Activated B cell treated with CpG ODN at 0.5 μM for 24 hours (primary cell): ENCODE data around the gene GSTM2. TPM values are rescaled to one million over a fixed set of nuclear protein-coding genes. Genes with fewer than 3 reads are reported as not detected.

Source experiments
- ATAC-seq: fragments of 200-7000 bp; cut with Tn5 transposase; one replicate; pipeline ENCODE4 v1.10.0; 2021; ENCODE audit warnings: low read depth, mild to moderate bottlenecking, moderate library complexity
- CTCF ChIA-PET: fragments of 350-600 bp; sonication (Branson Sonifier 250); formaldehyde crosslinking; loops from one replicate; lab custom pipeline; 2021; ENCODE audit warnings: antibody characterized with exemption; lab: Charles Lee
- POLR2A ChIA-PET: fragments of 350-600 bp; sonication (Branson Sonifier 250); formaldehyde crosslinking; loops from one replicate; lab custom pipeline; 2021; ENCODE audit warnings: antibody characterized with exemption; lab: Charles Lee
- DNase-seq: peaks from one replicate; pipeline ENCODE4 v3.0.0; 2022
- H3K27ac Mint-ChIP-seq: one replicate; pipeline ENCODE4 v1.8.0; 2020; ENCODE audit warnings: mixed read lengths
- H3K27me3 Mint-ChIP-seq: one replicate; pipeline ENCODE4 v1.8.0; 2021; ENCODE audit warnings: mixed read lengths
- H3K36me3 Mint-ChIP-seq: one replicate; pipeline ENCODE4 v1.8.0; 2021; ENCODE audit warnings: low read depth, mixed read lengths
- H3K4me1 Mint-ChIP-seq: one replicate; pipeline ENCODE4 v1.8.0; 2021; ENCODE audit warnings: mixed read lengths
- H3K4me3 Mint-ChIP-seq: one replicate; pipeline ENCODE4 v1.8.0; 2020; ENCODE audit warnings: mild to moderate bottlenecking, mixed read lengths
- H3K9me3 Mint-ChIP-seq: one replicate; pipeline ENCODE4 v1.8.0; 2020; ENCODE audit warnings: mixed read lengths
- CTCF ChIP-seq: fragments of 200-600 bp; IDR thresholded peaks from one replicate; pipeline ENCODE4 v1.8.0; 2022; ENCODE audit warnings: antibody characterized with exemption, mild to moderate bottlenecking
- intact Hi-C: fragments of 100-400 bp; cut with micrococcal nuclease; formaldehyde crosslinking; loops from one replicate; pipeline ENCODE4 v1.15.1; 2024
- total RNA-seq: library from RNA; stranded (reverse); gene quantifications from 2 replicates; pipeline ENCODE4 v1.2.3, GENCODE V29; 2022

GSTM2 gene
- total RNA-seq, 1 donor from 2014 or later = 11.0 TPM

DNA sequence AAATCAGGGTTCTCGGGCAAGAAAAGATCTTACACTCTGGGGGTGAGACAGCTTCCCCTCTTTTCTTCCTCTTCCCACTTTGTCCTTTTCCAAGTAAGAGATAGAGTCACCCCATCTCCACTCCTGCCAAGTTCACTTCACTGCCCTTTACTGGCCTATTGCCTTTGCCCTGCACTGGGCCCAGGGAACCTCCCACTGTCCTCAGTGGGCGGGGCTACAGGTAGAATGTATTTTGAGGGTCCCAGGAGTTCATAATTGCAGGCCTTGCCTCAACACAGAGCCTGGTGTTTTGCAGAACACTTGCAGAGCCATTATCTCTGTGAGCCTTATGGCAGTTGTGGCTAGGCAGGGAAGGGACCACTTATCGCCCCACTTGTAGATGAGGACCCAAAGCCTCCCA is 45.0 kb upstream of the GSTM2 start:
- ChIA-PET CTCF (interaction anchor here (0.5 to 4.8 kb wide), 2 partner anchors 18 to 94 kb away, joined by 3 to 19 read pairs; no protein-coding TSS in a partner anchor), POLR2A (interaction anchor here (1.2 kb wide), 1 partner anchor 74 kb away, joined by 3 read pairs; the partner anchor contains the start of gene GNAI3)
- no peak overlapping the region for H3K4me3 Mint-ChIP-seq
- no peak for TF ChIP-seq CTCF
- ATAC-seq (no peak), DNase-seq (no peak)
- H3K4me1 Mint-ChIP-seq = peaks cover 66% of the 10 kb centered on the region
- no peaks in the 10 kb centered on the region for H3K27me3 Mint-ChIP-seq
- H3K27ac Mint-ChIP-seq = peak overlapping the region; percentile 79
- peaks cover 27% of the 10 kb centered on the region for H3K36me3 Mint-ChIP-seq
- H3K9me3 Mint-ChIP-seq = no peaks in the 10 kb centered on the region
- intact Hi-C loops = loop anchor here (5.0 to 10.0 kb wide), 2 partner anchors 198 to 511 kb away; partner anchors contain the start of genes ELAPOR1 and PSMA5

- no peak for ATAC-seq
- Mint-ChIP-seq H3K4me3 (peak overlapping the region; percentile 71), H3K27ac (peak overlapping the region; percentile 79), H3K36me3 (peaks cover 35% of the 10 kb centered on the region), H3K9me3 (no peaks in the 10 kb centered on the region), H3K4me1 (peaks cover 63% of the 10 kb centered on the region), H3K27me3 (no peaks in the 10 kb centered on the region)
- intact Hi-C loops = loop anchor here (1.0 to 10.0 kb wide), 3 partner anchors 17 to 511 kb away; partner anchors contain the start of genes ELAPOR1 and PSMA5
- CTCF ChIA-PET = interaction anchor here (0.9 to 4.8 kb wide), 3 partner anchors 17 to 130 kb away, joined by 3 to 19 read pairs (median 6); partner anchors contain the start of gene CYB561D1
- DNase-seq = no peak
- TF ChIP-seq CTCF = no peak
- POLR2A ChIA-PET = interaction anchor here (0.9 to 2.4 kb wide), 5 partner anchors 8 to 77 kb away, joined by 3 to 18 read pairs (median 7); partner anchors contain the start of genes GNAI3 and GSTM4
Observed at GRCh38 chr1:109623601-109624161, 44.2 kb upstream of the GSTM2 start.

- POLR2A ChIA-PET = interaction anchor here (0.7 to 2.4 kb wide), 6 partner anchors 8 to 360 kb away, joined by 3 to 18 read pairs (median 6); partner anchors contain the start of genes AHCYL1, GNAI3 and GSTM4
- peak; percentile 55 for DNase-seq
- Mint-ChIP-seq H3K4me1 (peaks cover 55% of the 10 kb centered on the region), H3K27ac (peak overlapping the region; percentile 79), H3K9me3 (no peaks in the 10 kb centered on the region), H3K4me3 (peak overlapping the region; percentile 71), H3K27me3 (no peaks in the 10 kb centered on the region), H3K36me3 (peaks cover 42% of the 10 kb centered on the region)
- ATAC-seq = peak; percentile 58
- no peak for TF ChIP-seq CTCF
- intact Hi-C loops = loop anchor here (1.0 to 10.0 kb wide), 3 partner anchors 16 to 512 kb away; partner anchors contain the start of genes ELAPOR1 and PSMA5
- CTCF ChIA-PET = interaction anchor here (0.9 to 4.8 kb wide), 4 partner anchors 16 to 131 kb away, joined by 3 to 19 read pairs (median 4); partner anchors contain the start of gene CYB561D1
Observed at GRCh38 chr1:109624201-109625010, 43.5 kb upstream of the GSTM2 start.

GRCh38 chr1:109625176-109625575 is 42.7 kb upstream of the GSTM2 start:
- Mint-ChIP-seq H3K4me1 (peaks cover 50% of the 10 kb centered on the region), H3K4me3 (no peak overlapping the region), H3K36me3 (peaks cover 46% of the 10 kb centered on the region), H3K9me3 (no peaks in the 10 kb centered on the region), H3K27me3 (no peaks in the 10 kb centered on the region), H3K27ac (peak overlapping the region; percentile 72)
- ChIA-PET CTCF (interaction anchor here (0.9 to 4.8 kb wide), 3 partner anchors 16 to 79 kb away, joined by 3 to 19 read pairs (median 4); no protein-coding TSS in a partner anchor), POLR2A (interaction anchor here (1.4 to 2.4 kb wide), 2 partner anchors 15 to 77 kb away, joined by 7 to 18 read pairs; partner anchors contain the start of gene GNAI3)
- intact Hi-C loops = loop anchor here (10.0 kb wide), 1 partner anchor 200 kb away; the partner anchor contains the start of gene PSMA5
- no peak for DNase-seq
- TF ChIP-seq CTCF = no peak
- no peak for ATAC-seq
